HG02852 (cell line): Measurements from ENCODE around the gene KCNJ15.

Source experiments
- ATAC-seq: cut with Tn5 transposase; IDR thresholded peaks from one replicate; pipeline ENCODE4 v1.9.1; 2021; ENCODE audit warnings: mild to moderate bottlenecking, moderate library complexity; ENCODE audit not compliant: unreplicated experiment

Gene KCNJ15

GRCh38 chr21:38297194-38297631 lies 40.4 kb downstream of the KCNJ15 start:
- ATAC-seq: no peak

- no peak for ATAC-seq
Observed at GRCh38 chr21:38297871-38298270, 41.1 kb downstream of the KCNJ15 start.

GRCh38 chr21:38298832-38299231 lies 42.0 kb downstream of the KCNJ15 start:
- ATAC-seq: no peak

- ATAC-seq: no peak
Observed at GRCh38 chr21:38299671-38300070, 42.9 kb downstream of the KCNJ15 start.

GRCh38 chr21:38300141-38300578 lies 43.4 kb downstream of the KCNJ15 start:
- no peak for ATAC-seq

GRCh38 chr21:38301321-38302214 lies 44.8 kb downstream of the KCNJ15 start:
- ATAC-seq: no peak

- no peak for ATAC-seq
Observed at GRCh38 chr21:38303300-38303699, 46.5 kb downstream of the KCNJ15 start.

- no peak for ATAC-seq
Observed at GRCh38 chr21:38306433-38307141, 49.8 kb downstream of the KCNJ15 start.

- no peak for ATAC-seq
Observed at GRCh38 chr21:38307771-38308531, 51.2 kb downstream of the KCNJ15 start.

- ATAC-seq: no peak
Observed at GRCh38 chr21:38308532-38309119, 51.8 kb downstream of the KCNJ15 start.

- ATAC-seq: no peak
Observed at GRCh38 chr21:38310646-38311485, 54.1 kb downstream of the KCNJ15 start.

GRCh38 chr21:38311765-38312164 lies 55.0 kb downstream of the KCNJ15 start:
- ATAC-seq: no peak

GRCh38 chr21:38312822-38313221 lies 56.0 kb downstream of the KCNJ15 start:
- no peak for ATAC-seq

- ATAC-seq: no peak
Observed at GRCh38 chr21:38314558-38314957, 57.8 kb downstream of the KCNJ15 start.

GRCh38 chr21:38315122-38315521 lies 58.3 kb downstream of the KCNJ15 start:
- ATAC-seq: no peak

- no peak for ATAC-seq
Observed at GRCh38 chr21:38319781-38320180, 63.0 kb downstream of the KCNJ15 start.

- ATAC-seq: no peak
Observed at GRCh38 chr21:38321568-38321967, 64.8 kb downstream of the KCNJ15 start.

- no peak for ATAC-seq
Observed at GRCh38 chr21:38322311-38322950, 65.6 kb downstream of the KCNJ15 start.

- no peak for ATAC-seq
Observed at GRCh38 chr21:38323721-38324531, 67.1 kb downstream of the KCNJ15 start.
